Activated CD8-positive, alpha-beta memory T cell treated with anti-CD3 and anti-CD28 coated beads, Interleukin-2, amount 10 ng/mL, durations not matched to agents 7 days and 5 days (primary cell): ENCODE data around the gene CCNL1. TPM values are rescaled to one million over a fixed set of nuclear protein-coding genes. Genes with fewer than 3 reads are reported as not detected.
"Not testable (repeated sequence)": the region's sequence is repeated elsewhere in the genome, so short reads cannot be mapped to it uniquely, and the experiment has no call there.

Experiments
- ATAC-seq: fragments of 150-1000 bp; cut with Tn5 transposase; one replicate; pipeline ENCODE4 v1.10.0; 2021; ENCODE audit warnings: moderate library complexity
- CTCF ChIA-PET: fragments of 350-600 bp; sonication (Branson Sonifier 250); formaldehyde crosslinking; loops from one replicate; lab custom pipeline; 2021; ENCODE audit warnings: antibody characterized with exemption; lab: Charles Lee
- DNase-seq: peaks from one replicate; pipeline ENCODE4 v3.0.0-alpha.2; 2020
- H3K27ac Mint-ChIP-seq: one replicate; pipeline ENCODE4 v1.8.0; 2021; ENCODE audit warnings: mild to moderate bottlenecking, mixed read lengths
- H3K27me3 Mint-ChIP-seq: one replicate; pipeline ENCODE4 v1.8.0; 2021; ENCODE audit warnings: mixed read lengths
- H3K36me3 Mint-ChIP-seq: one replicate; pipeline ENCODE4 v1.8.0; 2021; ENCODE audit warnings: mild to moderate bottlenecking, mixed read lengths
- H3K4me1 Mint-ChIP-seq: one replicate; pipeline ENCODE4 v1.8.0; 2021; ENCODE audit warnings: mixed read lengths
- H3K4me3 Mint-ChIP-seq: one replicate; pipeline ENCODE4 v1.8.0; 2021; ENCODE audit warnings: mild to moderate bottlenecking, moderate library complexity, mixed read lengths
- H3K9me3 Mint-ChIP-seq: one replicate; pipeline ENCODE4 v1.8.0; 2022; ENCODE audit warnings: low read depth, mixed read lengths
- total RNA-seq, 2 experiments: library from RNA; stranded (reverse); gene quantifications; one replicate each; pipeline ENCODE4 v1.2.3, GENCODE V29; 2021

Gene CCNL1
- total RNA-seq, 2 experiments from 2014 or later = 166 to 254 TPM

DNA sequence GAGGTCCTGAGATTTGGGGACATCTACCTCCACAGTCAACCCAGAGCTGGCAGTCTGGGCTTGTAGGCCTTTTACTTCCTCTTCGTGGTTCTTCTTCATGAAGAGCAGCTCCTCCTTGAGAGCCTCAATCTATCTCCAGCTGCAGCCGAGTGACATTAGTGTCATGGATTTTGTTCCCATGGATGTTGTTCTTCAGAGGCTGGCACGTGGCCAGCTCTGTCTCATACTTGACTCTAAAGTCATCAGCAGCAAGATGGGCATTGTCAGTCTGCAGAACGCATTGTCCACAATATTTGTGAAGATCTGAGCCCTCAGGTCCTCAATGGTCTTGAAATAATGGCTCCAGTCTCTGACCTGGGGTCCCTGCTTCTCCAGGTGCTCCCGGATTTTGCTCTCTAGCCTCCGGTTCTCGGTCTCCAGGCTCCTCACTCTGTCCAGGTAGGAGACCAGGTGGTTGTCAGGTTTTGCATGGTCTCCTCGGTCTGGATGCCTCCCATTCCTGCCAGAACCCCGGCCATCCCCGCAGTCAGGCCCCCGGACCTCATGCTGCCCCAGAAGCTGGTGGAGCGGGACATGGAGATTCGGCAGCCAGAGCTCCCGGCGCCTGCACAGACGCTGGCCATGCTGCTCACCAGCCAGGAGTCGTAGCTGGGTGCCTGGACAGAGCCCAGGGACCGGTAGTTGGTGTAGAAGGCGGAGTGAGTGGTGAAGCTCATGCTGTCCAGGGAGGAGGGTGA is 3.4 kb upstream of the CCNL1 start:
- Mint-ChIP-seq H3K9me3 (no peaks in the 10 kb centered on the region), H3K36me3 (peaks cover 11% of the 10 kb centered on the region), H3K27me3 (no peaks in the 10 kb centered on the region), H3K4me1 (peaks cover 15% of the 10 kb centered on the region), H3K4me3 (no peak overlapping the region), H3K27ac (no peak overlapping the region)
- DNase-seq (no peak), ATAC-seq (no peak)
- CTCF ChIA-PET = interaction anchor here (1.5 to 5.7 kb wide), 2 partner anchors 12 to 38 kb away, joined by 8 to 86 read pairs; no protein-coding TSS in a partner anchor

DNA sequence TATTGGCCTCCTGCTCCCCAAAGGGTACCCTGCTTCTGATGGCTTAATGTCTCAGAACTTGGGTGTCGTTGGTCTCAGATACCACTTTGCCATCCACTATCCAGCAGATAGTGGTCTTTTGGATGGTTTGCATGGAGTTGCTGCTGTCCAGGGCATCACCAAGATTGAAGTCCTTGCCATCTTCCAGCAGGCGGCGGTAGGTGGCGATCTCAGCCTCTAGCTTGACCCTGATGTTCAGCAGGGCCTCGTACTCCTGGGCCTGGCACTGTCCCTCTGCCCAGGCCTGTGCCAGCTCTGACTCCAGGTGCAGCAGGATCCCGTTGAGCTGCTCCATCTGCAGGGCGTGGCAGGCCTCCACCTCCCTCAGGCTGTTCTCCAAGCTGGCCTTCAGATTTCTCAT is 2.7 kb upstream of the CCNL1 start:
- ATAC-seq, DNase-seq, H3K9me3 Mint-ChIP-seq, H3K27me3 Mint-ChIP-seq, H3K4me3 Mint-ChIP-seq, H3K27ac Mint-ChIP-seq: not testable (repeated sequence)
- peaks cover 22% of the 10 kb centered on the region for H3K4me1 Mint-ChIP-seq
- peaks cover 18% of the 10 kb centered on the region for H3K36me3 Mint-ChIP-seq
- CTCF ChIA-PET = interaction anchor here (1.5 to 5.7 kb wide), 2 partner anchors 13 to 39 kb away, joined by 8 to 86 read pairs; no protein-coding TSS in a partner anchor

DNA sequence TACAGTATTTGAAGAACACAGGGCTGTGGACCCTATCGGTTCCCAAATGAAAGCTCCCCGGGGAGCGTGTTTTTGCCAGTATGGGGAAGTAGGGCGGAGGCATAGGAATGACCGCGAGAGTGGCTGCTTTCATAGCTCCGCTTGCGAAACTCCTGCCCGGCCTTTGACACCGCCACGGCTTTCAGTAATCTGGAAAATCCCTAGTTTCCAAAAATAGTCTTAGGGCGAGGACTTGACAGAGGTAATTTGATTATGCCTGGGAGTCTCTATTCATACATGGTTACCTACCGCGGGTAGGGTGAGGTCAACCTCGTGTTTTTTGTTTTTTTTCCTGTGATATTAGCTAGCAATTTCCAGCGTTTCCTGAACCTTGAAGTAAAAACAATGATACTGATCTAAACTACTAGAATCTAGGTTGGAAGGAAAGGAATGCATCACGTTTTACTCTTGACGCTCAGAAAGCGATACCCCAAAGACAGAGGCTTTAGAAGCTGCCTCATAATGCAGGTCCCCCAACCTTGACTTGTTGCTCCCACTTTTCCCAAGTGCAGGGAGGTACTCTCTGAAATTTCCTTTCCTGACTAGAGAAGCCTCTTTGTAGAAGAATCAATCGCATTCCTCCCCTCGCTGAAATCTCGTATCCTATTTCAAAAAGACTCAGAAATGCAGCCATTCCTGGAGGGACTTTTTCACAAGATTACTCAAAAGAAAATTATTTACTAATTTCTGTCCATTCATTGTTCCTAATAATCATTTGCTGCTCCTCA is 894 bp upstream of the CCNL1 start:
- CTCF ChIA-PET = interaction anchor here (0.7 to 5.7 kb wide), 13 partner anchors 8 to 606 kb away, joined by 3 to 86 read pairs (median 5); partner anchors contain the start of gene SSR3

DNA sequence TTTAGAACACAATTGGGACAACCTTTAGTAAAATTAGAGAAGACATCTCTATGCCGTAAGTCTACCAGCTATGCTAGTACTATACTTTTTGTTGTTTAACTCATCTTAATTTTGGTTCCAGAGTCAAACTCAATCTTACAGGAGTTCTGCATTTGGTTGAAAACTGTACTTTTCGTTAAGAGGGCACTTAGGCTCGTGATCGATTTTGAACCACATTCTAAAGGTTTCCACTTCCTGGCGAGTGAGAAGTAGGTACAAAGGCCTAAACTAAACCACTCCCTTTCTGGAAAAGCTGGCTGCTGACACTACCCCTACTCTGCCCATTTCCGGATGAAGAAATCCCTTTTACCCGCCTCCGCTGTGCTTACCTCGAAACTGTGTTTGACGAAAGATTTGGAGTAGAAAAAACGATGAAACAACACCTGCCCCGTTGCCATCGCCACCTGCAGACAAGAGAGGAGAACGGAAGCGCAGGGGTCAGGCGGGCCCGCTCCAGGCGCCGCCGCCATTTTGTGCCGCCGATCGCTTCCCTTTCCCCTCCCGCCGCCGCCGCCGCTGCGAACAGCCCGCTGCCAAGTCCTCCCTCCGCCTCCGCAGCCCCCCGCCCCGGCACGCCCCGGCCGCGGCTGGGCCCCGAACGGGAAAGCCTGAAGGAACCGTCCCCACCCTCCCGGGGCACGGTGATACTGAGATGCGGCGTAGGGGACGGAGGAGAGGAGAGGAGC is 748 bp downstream of the CCNL1 start:
- Mint-ChIP-seq H3K9me3 (no peaks in the 10 kb centered on the region), H3K4me1 (peaks cover 50% of the 10 kb centered on the region), H3K4me3 (peak overlapping the region; percentile 94), H3K36me3 (peaks cover 49% of the 10 kb centered on the region), H3K27ac (peak overlapping the region; percentile 98), H3K27me3 (no peaks in the 10 kb centered on the region)
- CTCF ChIA-PET = interaction anchor here (0.9 to 5.7 kb wide), 8 partner anchors 9 to 677 kb away, joined by 3 to 86 read pairs (median 4); partner anchors contain the start of gene SSR3
- peak; percentile 87 for DNase-seq
- peak; percentile 53 for ATAC-seq

More for the DNA sequence above, 894 bp upstream of the CCNL1 start:
- ATAC-seq (peak; percentile 28), DNase-seq (peak; percentile 71)
- H3K4me1 Mint-ChIP-seq = peaks cover 36% of the 10 kb centered on the region
- H3K27ac Mint-ChIP-seq = peak overlapping the region; percentile 98
- no peaks in the 10 kb centered on the region for H3K27me3 Mint-ChIP-seq
- H3K36me3 Mint-ChIP-seq = peaks cover 35% of the 10 kb centered on the region
- H3K9me3 Mint-ChIP-seq = no peaks in the 10 kb centered on the region
- H3K4me3 Mint-ChIP-seq = peak overlapping the region; percentile 94

DNA sequence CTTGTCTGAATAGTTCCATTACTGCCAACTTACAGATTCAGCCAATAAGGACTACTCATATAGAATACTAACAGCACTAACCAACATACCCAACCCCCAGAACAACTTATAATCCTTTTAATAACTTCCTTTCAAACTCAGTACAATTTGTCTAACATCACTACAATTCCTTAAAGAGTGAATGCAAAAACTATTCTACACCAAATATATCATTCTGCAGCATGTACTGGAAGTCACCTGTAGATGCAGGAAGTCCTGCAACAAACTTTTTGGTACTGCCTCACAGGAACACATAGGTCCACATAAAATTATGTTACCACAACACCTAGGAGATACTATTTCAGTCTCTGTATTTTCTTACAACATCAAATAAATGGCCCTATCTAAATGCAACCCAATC is 2.1 kb downstream of the CCNL1 start:
- no peak for DNase-seq
- Mint-ChIP-seq H3K36me3 (peaks cover 59% of the 10 kb centered on the region), H3K27me3 (no peaks in the 10 kb centered on the region), H3K4me3 (peak overlapping the region; percentile 94), H3K4me1 (peaks cover 59% of the 10 kb centered on the region), H3K27ac (peak overlapping the region; percentile 98), H3K9me3 (no peaks in the 10 kb centered on the region)
- CTCF ChIA-PET = no interaction called here
- no peak for ATAC-seq

DNA sequence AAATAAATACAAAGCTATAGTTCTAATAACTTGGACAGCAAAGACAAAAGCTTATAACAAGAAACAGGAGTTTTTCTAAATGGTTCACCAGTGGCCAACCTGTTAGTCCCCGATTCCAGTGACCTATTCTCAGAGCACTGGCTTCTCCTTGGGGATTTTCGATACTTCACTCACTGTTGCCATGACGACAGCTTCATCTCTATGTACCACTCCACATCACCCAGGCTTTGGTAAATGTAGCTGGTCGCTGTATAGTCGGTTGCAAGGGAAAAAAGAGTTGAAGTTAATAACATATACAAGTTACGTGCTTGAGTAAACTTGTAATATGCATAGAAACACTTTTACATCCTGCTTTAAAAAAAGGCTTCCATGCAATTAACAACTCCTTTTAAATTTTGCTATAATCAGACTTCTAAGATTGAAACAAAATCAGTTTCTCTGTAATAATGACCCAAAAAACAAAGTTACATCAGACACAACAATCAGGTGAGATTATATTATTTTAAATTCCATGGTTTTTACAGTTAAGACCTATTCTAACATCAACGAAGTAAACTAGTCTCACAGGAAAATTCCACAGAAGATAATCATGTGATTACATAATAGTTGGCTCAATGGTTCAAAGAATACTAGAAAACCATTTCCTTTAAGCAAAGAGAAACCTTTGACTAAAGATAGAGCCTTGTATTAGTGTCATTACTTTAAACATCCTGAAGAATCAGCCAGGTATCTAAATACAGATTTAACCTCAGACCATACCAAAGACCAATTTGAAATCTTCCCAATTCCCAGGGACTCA is 2.9 kb downstream of the CCNL1 start:
- CTCF ChIA-PET = interaction anchor here (0.9 to 3.1 kb wide), 5 partner anchors 9 to 82 kb away, joined by 3 to 23 read pairs (median 4); no protein-coding TSS in a partner anchor
- no peaks in the 10 kb centered on the region for H3K27me3 Mint-ChIP-seq
- H3K4me3 Mint-ChIP-seq = peak overlapping the region; percentile 94
- DNase-seq = peak; percentile 40
- peaks cover 63% of the 10 kb centered on the region for H3K4me1 Mint-ChIP-seq
- H3K36me3 Mint-ChIP-seq = peaks cover 66% of the 10 kb centered on the region
- H3K27ac Mint-ChIP-seq = peak overlapping the region; percentile 25
- no peak for ATAC-seq
- no peaks in the 10 kb centered on the region for H3K9me3 Mint-ChIP-seq

DNA sequence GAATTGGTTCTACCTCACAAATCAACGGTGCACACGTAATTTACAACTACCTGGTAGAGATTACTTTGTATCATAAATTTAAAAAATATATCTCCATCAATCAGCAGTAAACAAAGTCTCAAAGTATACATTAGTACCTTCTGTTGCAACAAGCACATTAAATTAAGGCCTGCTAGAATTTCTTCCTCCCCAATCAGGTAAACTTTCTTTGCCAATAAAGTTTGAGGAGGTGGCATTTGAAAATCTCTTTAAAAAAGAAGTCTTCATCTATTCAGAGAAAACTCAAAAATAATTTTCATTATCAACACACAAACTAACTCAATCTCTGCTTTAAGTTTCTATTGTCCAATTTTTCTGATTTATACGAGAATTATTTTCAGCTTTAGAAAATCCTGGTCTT is 4.4 kb downstream of the CCNL1 start:
- no peaks in the 10 kb centered on the region for H3K9me3 Mint-ChIP-seq
- ATAC-seq = no peak
- peaks cover 78% of the 10 kb centered on the region for H3K36me3 Mint-ChIP-seq
- H3K27me3 Mint-ChIP-seq = no peaks in the 10 kb centered on the region
- peaks cover 68% of the 10 kb centered on the region for H3K4me1 Mint-ChIP-seq
- CTCF ChIA-PET = interaction anchor here (1.6 to 3.1 kb wide), 4 partner anchors 8 to 84 kb away, joined by 4 to 23 read pairs (median 6); no protein-coding TSS in a partner anchor
- no peak for DNase-seq
- peak overlapping the region; percentile 94 for H3K4me3 Mint-ChIP-seq
- peak overlapping the region; percentile 49 for H3K27ac Mint-ChIP-seq

DNA sequence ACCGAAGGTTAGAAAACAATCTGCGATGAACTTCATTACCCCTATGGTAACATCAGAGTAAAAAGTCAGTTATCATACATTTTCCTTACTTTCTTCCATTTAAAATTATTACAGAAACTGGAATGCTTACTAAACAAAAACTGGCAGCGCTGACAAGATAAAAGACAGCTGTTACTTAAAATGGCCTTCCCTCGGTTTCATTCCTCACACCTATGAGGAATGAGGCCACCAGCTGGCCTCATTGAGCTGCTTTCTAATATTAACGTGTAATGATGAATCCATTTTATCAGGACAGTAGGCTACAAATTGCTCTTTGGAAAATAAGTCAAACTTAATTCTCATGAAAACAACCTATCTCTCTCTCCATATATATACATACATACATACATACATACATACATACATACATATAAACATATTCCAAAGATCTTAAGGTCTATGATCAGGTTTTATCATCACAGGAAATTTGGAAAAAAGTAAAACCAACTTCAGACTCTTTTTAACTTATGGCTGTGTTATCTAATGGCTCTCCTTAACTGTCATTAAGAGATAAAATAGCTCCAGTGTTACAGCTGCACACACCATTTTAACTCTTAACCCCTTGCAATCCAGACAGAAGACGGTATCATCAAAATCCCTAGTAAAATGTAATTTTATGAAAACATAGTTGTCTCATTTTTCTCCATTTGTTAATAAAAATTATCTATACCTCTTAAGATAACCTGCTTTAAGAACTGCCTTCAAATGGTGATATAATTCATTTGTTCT is 5.2 kb downstream of the CCNL1 start:
- H3K27me3 Mint-ChIP-seq = no peaks in the 10 kb centered on the region
- ATAC-seq (no peak), DNase-seq (no peak)
- peak overlapping the region; percentile 94 for H3K4me3 Mint-ChIP-seq
- H3K9me3 Mint-ChIP-seq = no peaks in the 10 kb centered on the region
- CTCF ChIA-PET = interaction anchor here (1.0 to 3.1 kb wide), 4 partner anchors 8 to 20 kb away, joined by 3 to 23 read pairs (median 4); no protein-coding TSS in a partner anchor
- H3K4me1 Mint-ChIP-seq = peaks cover 72% of the 10 kb centered on the region
- peak overlapping the region; percentile 52 for H3K27ac Mint-ChIP-seq
- peaks cover 84% of the 10 kb centered on the region for H3K36me3 Mint-ChIP-seq

DNA sequence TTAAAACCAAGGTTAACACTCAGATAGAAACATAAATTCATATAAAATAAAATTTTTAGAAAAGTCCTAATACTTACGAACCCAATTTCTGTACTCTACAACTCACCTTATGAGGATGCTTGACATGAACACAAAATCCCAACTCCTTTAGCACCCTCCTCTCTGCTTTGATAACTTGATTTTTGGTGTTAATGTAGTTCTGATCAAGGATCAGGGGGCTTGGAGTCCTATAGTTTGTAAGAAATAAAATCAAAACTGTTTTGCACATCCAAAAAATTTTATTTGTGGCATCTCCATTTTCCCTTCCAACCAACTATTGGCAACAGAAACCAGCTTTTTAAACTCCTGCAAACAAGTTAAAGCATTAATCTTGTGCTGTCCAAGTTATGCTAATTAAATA is 7.0 kb downstream of the CCNL1 start:
- DNase-seq (no peak), ATAC-seq (no peak)
- Mint-ChIP-seq H3K4me3 (no peak overlapping the region), H3K9me3 (no peaks in the 10 kb centered on the region), H3K36me3 (peaks cover 87% of the 10 kb centered on the region), H3K27ac (no peak overlapping the region), H3K4me1 (peaks cover 79% of the 10 kb centered on the region), H3K27me3 (no peaks in the 10 kb centered on the region)
- CTCF ChIA-PET = no interaction called here

DNA sequence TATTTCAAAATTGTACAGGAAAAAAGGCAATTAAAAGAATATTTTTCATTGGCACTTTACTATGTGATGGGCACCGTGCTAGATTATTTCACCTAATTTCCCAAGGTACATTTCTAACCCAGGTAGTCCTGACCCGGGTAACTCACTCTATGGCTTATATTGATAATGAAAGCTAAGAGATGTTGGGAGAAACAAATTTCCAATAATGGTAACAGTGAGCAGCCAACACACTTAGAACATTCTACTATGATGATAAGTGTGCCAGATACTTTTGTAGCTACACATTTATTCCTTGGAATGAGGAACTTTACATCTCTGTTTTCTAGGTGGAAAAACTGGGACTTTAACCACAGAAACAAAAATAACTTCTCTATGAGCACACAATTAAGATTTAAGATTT is 7.5 kb downstream of the CCNL1 start:
- ATAC-seq (no peak), DNase-seq (no peak)
- Mint-ChIP-seq H3K9me3 (no peaks in the 10 kb centered on the region), H3K4me3 (no peak overlapping the region), H3K36me3 (peaks cover 85% of the 10 kb centered on the region), H3K4me1 (peaks cover 77% of the 10 kb centered on the region), H3K27me3 (no peaks in the 10 kb centered on the region), H3K27ac (no peak overlapping the region)
- CTCF ChIA-PET = no interaction called here

DNA sequence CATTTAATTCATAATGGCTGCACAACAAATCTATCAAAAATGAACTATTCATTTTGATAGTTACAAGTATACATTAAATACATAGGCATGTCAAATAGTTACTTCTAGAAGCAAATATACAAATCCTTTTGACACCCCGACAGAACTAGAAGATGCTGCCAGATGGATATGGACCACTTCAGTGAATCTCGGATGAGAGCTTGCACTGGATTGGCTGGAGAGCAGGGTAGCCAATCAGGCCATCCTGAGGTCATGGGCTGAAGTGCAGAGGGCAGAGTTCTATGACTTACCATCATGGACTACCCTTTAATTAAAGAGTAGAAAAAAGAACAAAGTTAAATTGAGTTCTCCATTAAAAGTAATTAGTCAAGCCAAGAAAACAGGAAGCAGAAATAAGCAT is 8.3 kb downstream of the CCNL1 start:
- ATAC-seq (no peak), DNase-seq (no peak)
- Mint-ChIP-seq H3K4me3 (no peak overlapping the region), H3K27me3 (no peaks in the 10 kb centered on the region), H3K36me3 (peaks cover 85% of the 10 kb centered on the region), H3K4me1 (peaks cover 69% of the 10 kb centered on the region), H3K27ac (peak overlapping the region; percentile 15), H3K9me3 (no peaks in the 10 kb centered on the region)
- CTCF ChIA-PET = interaction anchor here (1.4 to 6.5 kb wide), 2 partner anchors 9 to 14 kb away, joined by 3 to 51 read pairs; partner anchors contain the start of gene CCNL1
